Activated naive CD4-positive, alpha-beta T cell treated with anti-CD3 and anti-CD28 coated beads, Interleukin-2, amount 50 U/mL, for 24 hours (primary cell): Measurements from ENCODE around the gene TUBGCP3.
"Not testable (repeated sequence)": the region's sequence is repeated elsewhere in the genome, so short reads cannot be mapped to it uniquely, and the experiment has no call there.

Source experiments
- H3K27ac Mint-ChIP-seq: one replicate; pipeline ENCODE4 v1.8.0; 2021; ENCODE audit warnings: mild to moderate bottlenecking, mixed read lengths
- H3K27me3 Mint-ChIP-seq: one replicate; pipeline ENCODE4 v1.8.0; 2021; ENCODE audit warnings: mixed read lengths
- H3K36me3 Mint-ChIP-seq: one replicate; pipeline ENCODE4 v1.8.0; 2021; ENCODE audit warnings: mixed read lengths
- H3K4me1 Mint-ChIP-seq: one replicate; pipeline ENCODE4 v1.8.0; 2021; ENCODE audit warnings: mixed read lengths
- H3K4me3 Mint-ChIP-seq: one replicate; pipeline ENCODE4 v1.8.0; 2021; ENCODE audit warnings: mild to moderate bottlenecking, mixed read lengths
- H3K9me3 Mint-ChIP-seq: one replicate; pipeline ENCODE4 v1.8.0; 2021; ENCODE audit warnings: mixed read lengths

The TUBGCP3 gene

DNA sequence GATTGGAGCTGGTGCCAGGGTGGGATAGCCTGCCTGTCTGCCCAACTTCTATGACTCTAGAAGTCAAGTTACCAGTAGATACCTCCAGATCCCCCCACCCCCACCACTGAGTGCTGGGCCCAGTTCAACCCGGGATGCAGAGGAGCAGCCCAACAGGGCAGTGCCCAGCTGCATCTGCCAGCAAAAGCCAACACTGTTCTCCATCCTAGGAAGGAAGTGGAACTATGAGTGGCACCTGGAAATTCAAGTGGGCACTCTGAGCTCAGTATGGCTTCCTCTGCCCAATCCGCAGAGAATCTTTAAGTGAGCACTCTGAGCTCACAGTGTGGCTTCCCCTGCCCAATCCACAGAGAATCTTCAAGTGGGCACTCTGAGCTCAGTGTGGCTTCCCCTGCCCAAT lies 14.2 kb downstream of the TUBGCP3 start:
- no peak overlapping the region for H3K27ac Mint-ChIP-seq
- no peaks in the 10 kb centered on the region for H3K27me3 Mint-ChIP-seq
- H3K4me3 Mint-ChIP-seq, result no peak overlapping the region
- H3K36me3 Mint-ChIP-seq, result peaks cover 6% of the 10 kb centered on the region
- peaks cover 76% of the 10 kb centered on the region for H3K4me1 Mint-ChIP-seq
- no peaks in the 10 kb centered on the region for H3K9me3 Mint-ChIP-seq

DNA sequence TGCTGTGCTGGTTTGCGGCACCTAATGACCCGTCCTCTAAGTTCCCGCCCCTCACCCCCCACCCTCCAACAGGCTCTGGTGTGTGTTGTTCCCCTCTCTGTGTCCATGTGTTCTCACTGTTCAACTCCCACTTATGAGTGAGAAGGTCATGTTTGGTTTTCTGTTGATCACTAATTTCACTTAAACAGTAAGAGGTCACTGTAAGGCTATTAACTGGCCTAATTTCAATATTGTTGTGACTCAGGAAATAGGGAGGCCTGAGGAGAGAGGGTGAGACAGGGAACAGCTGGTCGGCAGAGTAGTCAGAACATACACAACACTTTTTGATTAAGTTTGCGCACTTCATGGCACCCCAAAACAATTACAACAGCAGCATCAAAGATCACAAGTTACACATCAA lies 15.6 kb downstream of the TUBGCP3 start:
- peaks cover 6% of the 10 kb centered on the region for H3K36me3 Mint-ChIP-seq
- H3K27me3 Mint-ChIP-seq, result no peaks in the 10 kb centered on the region
- no peak overlapping the region for H3K27ac Mint-ChIP-seq
- peaks cover 72% of the 10 kb centered on the region for H3K4me1 Mint-ChIP-seq
- H3K9me3 Mint-ChIP-seq, result no peaks in the 10 kb centered on the region
- H3K4me3 Mint-ChIP-seq, result no peak overlapping the region

DNA sequence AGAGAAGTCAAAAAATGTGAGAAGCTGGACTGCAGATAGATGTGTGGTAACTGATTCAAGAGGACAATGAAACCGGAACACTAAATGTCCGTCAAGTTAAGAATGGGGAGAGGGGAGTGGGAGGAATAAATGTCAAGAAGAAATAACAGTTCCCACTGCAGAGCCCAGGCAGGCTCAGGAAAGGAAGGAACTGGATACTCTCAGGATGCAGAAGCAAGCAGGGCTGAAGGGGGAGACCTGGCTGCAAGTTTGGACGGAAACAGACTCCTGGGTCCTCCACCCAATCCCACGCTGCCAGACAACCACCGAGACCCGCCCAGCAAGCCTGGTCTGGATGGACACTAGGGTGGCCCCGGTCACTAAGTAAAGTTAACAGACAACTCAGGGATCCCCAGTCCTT lies 18.1 kb downstream of the TUBGCP3 start:
- no peaks in the 10 kb centered on the region for H3K27me3 Mint-ChIP-seq
- H3K4me3 Mint-ChIP-seq, result no peak overlapping the region
- peaks cover 49% of the 10 kb centered on the region for H3K4me1 Mint-ChIP-seq
- peak overlapping the region; percentile 69 for H3K27ac Mint-ChIP-seq
- peaks cover 8% of the 10 kb centered on the region for H3K36me3 Mint-ChIP-seq
- H3K9me3 Mint-ChIP-seq, result no peaks in the 10 kb centered on the region

DNA sequence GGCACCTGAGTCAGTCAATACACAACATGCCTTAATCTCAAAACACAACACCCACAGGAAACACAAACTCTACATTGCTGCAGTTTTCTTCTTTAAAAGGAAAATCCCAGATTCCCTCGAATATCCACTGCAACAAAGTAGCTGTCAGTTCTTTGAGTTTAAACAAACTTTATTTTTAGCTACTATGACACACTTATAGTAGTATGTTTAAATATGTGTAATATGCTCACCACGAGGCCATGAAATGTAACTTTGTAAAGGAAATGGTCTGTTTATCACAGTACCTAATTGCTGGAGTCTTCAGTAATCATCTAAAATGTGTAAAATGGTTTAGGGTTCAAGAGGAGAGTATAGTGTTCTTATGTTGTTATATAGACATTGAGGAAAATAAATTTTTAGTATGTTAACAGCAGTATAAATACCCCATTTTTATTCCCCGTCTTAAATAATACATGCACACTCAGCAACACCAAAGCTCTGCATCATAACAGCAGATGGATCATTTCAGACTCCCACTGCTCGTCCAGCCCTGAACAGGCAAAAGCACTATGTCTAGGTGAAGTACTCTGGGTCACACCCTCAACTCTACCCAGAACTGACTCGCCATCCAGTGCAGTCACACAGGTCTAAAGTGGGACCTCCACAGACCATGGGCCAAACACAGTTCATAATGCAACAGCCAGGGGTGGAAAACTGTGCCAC lies 20.6 kb downstream of the TUBGCP3 start:
- H3K27me3 Mint-ChIP-seq, result no peaks in the 10 kb centered on the region
- H3K36me3 Mint-ChIP-seq, result peaks cover 14% of the 10 kb centered on the region
- H3K4me3 Mint-ChIP-seq, result no peak overlapping the region
- H3K9me3 Mint-ChIP-seq, result no peaks in the 10 kb centered on the region
- H3K4me1 Mint-ChIP-seq, result peaks cover 27% of the 10 kb centered on the region
- H3K27ac Mint-ChIP-seq, result no peak overlapping the region

DNA sequence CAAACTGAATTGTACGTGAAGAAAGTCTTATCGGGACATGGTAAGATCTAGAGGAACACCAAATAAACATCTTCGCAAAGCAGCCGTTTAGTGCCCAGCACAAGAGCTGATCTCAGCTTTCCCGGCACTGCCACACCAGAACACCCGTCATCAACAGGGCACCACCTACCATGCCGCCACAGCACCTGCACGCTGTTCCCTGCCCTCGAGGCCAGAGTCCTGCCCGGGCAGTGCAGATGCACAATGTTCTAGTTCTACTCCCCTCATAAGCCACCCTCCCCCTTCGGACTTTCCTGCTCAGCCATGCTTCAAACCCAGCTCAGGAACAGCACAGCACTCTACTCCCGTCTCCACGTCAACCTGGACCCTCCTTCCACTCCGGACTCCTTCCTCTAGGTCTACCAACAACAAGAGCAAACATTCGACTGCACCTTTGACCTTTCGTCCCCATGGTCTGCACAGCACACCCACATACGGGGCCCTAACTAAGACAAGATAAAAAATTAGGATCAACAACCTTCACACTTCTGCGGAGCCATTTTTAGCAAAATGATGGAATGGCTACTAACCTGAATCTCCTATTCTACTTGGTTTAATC lies 25.1 kb downstream of the TUBGCP3 start:
- H3K27me3 Mint-ChIP-seq, result no peaks in the 10 kb centered on the region
- no peak overlapping the region for H3K27ac Mint-ChIP-seq
- no peaks in the 10 kb centered on the region for H3K9me3 Mint-ChIP-seq
- no peak overlapping the region for H3K4me3 Mint-ChIP-seq
- H3K4me1 Mint-ChIP-seq, result no peaks in the 10 kb centered on the region
- H3K36me3 Mint-ChIP-seq, result peaks cover 16% of the 10 kb centered on the region

DNA sequence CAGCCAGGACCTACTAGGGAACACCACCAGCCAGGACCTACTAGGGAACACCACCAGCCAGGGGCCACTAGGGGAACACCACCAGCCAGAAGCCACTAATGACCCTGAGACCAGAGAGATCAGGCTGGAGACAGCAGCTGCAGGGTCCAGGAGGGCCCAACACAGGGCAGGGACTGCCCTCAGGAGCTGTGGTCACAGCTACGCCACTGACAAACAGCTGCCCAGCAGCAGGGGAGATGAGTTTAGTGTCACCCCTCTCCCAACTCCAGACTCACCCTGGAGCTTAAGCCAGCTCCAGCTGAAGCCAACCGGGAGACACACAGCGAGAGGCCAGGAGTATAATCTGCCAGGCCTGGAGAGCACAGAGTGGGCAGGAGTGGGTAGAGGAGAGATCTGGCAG lies 25.7 kb downstream of the TUBGCP3 start:
- Mint-ChIP-seq H3K36me3 (peaks cover 12% of the 10 kb centered on the region), H3K4me3 (no peak overlapping the region), H3K4me1 (no peaks in the 10 kb centered on the region), H3K27ac (no peak overlapping the region), H3K27me3 (no peaks in the 10 kb centered on the region), H3K9me3 (no peaks in the 10 kb centered on the region)

DNA sequence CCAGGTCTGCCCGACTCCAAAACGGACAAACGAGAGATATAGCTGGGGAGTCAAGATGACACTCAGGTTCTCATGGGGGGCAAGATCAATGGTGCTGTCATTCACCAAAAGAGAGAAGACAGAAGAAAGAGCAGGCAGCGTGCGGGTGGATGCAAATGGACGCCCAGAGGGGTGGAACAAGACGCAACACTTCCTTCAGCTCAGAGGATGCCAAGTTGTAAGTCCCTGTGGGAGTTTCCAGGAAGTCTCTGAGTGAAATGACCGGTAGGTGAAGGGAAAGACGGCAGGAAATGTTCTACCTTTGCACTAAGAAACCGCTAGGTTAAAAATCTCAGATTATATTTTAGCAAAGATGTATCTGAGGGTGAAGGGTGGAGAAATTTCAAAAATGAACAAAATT lies 26.5 kb downstream of the TUBGCP3 start:
- Mint-ChIP-seq H3K4me1 (no peaks in the 10 kb centered on the region), H3K27ac (no peak overlapping the region), H3K27me3 (no peaks in the 10 kb centered on the region), H3K9me3 (no peaks in the 10 kb centered on the region), H3K4me3 (no peak overlapping the region), H3K36me3 (peaks cover 15% of the 10 kb centered on the region)

DNA sequence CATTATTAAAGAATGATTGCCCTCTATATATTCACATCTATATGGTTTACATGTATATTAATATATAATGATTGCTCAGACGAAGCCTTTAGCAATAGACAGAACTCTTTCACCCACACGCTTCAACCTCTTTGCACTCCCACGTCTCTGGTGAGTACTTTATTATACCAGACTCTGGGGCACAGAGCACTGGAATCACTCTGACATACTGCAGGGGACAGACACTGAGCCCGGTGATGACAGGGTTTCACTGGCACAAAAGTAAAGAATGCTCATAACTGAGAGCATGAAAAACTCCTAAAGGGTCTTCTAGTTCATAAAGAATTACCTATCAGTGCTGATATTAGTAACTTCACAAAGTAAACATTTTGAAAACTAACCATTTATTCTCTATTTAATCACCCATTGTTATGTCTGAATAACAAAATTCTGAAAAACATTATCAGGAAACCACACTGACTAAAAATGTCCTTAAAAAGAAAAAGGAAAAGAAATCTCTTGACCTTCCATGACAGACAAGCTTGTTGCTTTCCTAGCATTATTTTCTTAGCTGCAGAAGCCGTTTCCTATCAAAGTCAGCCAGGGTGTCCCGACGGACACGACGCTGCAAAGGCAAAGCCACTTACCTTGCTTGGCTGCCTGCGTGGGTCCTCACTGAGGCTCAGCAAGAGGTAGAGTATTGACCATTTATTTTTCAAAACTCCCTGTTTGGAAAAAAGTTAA lies 29.1 kb downstream of the TUBGCP3 start:
- Mint-ChIP-seq H3K9me3 (no peaks in the 10 kb centered on the region), H3K27me3 (no peaks in the 10 kb centered on the region), H3K27ac (no peak overlapping the region), H3K4me1 (no peaks in the 10 kb centered on the region), H3K36me3 (peaks cover 20% of the 10 kb centered on the region), H3K4me3 (no peak overlapping the region)

DNA sequence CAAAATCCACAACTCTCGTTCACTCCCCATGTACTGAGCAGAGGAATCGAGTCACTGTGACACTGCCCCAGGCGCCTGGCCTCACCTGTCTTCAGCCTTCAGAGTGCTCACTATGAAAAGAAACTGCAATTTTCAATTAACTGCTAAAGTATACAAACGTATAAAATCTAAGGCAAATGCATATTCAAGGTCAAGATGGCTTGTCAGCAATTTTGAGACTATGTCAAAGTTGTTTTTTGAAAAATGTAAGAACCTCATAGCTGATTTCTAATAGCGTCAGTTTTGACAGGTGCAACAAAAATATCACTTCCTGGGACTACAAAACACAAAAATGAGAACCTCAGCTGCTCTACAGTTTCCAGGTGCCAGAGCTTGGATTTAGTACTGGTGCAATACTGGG lies 31.4 kb downstream of the TUBGCP3 start:
- H3K9me3 Mint-ChIP-seq, result no peaks in the 10 kb centered on the region
- H3K27ac Mint-ChIP-seq, result peak overlapping the region; percentile 35
- no peak overlapping the region for H3K4me3 Mint-ChIP-seq
- no peaks in the 10 kb centered on the region for H3K27me3 Mint-ChIP-seq
- no peaks in the 10 kb centered on the region for H3K4me1 Mint-ChIP-seq
- peaks cover 24% of the 10 kb centered on the region for H3K36me3 Mint-ChIP-seq

DNA sequence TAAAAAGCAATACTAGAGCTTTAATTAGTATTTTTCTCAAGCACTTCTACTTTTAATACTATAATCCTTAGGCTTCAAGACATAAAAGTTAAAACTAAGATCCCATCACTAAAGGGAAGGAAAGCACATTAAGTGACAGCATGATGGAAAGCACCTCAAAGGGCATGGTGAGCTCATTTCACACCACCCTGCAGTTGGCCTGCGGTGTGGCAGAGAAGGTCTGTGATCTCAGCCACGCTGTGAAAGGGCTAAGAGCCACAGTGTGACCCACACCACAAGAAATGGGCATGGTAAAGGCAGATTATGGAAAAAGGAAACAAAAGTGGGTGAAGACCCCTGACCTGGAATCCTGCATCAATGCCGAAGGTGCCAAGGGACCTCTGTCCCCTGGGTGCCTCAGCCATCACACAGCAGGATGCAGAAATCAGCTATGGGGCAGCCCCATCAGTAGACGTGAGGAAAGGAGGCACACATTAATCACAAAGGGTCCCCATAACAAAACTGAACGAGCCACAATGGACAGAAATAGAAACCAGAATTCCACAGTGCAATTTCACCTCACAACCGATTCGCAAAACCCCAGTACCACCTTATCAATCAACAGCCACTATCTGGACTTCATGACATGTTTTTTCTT lies 33.6 kb downstream of the TUBGCP3 start:
- Mint-ChIP-seq H3K4me1 (no peaks in the 10 kb centered on the region), H3K27me3 (no peaks in the 10 kb centered on the region), H3K27ac (no peak overlapping the region), H3K36me3 (peaks cover 30% of the 10 kb centered on the region), H3K9me3 (no peaks in the 10 kb centered on the region), H3K4me3 (no peak overlapping the region)

DNA sequence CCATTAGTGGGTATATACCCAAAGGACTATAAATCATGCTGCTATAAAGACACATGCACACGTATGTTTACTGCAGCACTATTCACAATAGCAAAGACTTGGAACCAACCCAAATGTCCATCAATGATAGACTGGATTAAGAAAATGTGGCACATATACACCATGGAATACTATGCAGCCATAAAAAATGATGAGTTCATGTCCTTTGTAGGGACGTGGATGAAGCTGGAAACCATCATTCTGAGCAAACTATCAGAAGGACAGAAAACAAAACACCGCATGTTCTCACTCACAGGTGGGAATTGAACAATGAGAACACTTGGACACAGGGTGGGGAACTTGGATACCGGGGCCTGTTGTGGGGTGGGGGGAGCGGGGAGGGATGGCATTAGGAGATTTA lies 39.0 kb downstream of the TUBGCP3 start:
- H3K4me1 Mint-ChIP-seq, H3K9me3 Mint-ChIP-seq, H3K27ac Mint-ChIP-seq, H3K4me3 Mint-ChIP-seq, H3K27me3 Mint-ChIP-seq: not testable (repeated sequence)
- peaks cover 27% of the 10 kb centered on the region for H3K36me3 Mint-ChIP-seq

DNA sequence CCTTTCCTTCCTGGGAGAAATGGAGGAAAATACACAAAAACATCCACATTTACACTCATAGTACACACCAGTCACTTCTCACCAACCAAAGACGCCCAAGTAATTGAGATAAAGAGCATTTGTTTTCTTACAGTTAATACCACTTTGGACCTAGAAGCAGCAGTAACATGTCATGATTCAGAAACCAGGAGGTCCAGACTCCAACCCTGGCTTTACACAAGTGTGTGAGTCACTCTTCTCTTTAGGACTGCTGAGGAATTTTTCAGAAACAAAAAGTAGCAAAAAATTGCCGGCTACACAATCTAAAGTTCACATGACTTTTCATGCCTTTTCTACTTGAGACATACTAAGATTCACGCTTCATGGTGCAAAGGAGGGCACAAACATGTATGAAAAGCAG lies 42.1 kb downstream of the TUBGCP3 start:
- peaks cover 22% of the 10 kb centered on the region for H3K36me3 Mint-ChIP-seq
- H3K9me3 Mint-ChIP-seq, result no peaks in the 10 kb centered on the region
- H3K27me3 Mint-ChIP-seq, result no peaks in the 10 kb centered on the region
- no peaks in the 10 kb centered on the region for H3K4me1 Mint-ChIP-seq
- H3K4me3 Mint-ChIP-seq, result no peak overlapping the region
- H3K27ac Mint-ChIP-seq, result no peak overlapping the region

DNA sequence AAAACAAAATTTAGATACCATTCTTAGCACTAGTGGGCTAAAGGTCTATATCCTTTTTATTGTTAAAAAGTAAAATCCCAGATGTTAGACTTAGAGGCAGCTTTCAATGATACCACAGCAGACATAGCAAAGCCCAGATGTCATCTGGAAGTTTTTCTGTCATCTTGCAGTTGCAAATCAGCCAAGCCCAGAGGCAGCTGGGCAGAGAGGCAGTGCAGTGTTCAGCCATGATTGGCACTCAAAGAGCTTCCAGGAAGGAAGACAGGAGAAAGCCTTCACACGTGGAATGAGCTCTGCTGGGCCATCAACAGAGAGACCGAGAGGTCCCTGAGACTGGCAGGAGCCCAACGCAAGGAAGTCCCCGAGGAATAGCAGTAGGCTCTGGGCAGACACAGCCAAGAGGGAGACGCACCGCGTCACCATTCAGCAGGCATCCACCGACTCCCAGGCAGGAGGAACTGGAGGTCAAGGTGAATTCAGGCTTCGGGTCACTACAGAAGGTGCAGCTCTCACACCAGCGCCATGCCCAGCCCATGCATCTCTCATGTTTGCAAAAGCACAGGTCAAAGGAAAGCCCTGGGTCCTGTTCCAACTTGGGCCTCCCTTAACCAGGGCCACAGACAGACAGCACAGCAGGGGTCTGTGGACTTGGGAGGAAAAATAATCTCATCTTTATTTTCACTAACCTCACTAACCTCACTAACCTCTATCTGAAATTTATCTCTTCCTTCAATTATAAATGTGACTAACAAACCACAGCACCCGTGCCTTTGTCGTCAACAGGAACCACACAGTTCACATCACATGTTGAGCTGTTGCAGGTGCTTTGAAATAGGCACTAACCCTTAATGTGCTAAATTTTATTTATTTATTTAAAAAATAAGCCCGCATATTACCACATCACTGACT lies 54.9 kb downstream of the TUBGCP3 start:
- H3K4me1 Mint-ChIP-seq, result peaks cover 11% of the 10 kb centered on the region
- H3K36me3 Mint-ChIP-seq, result peaks cover 14% of the 10 kb centered on the region
- no peak overlapping the region for H3K4me3 Mint-ChIP-seq
- no peaks in the 10 kb centered on the region for H3K27me3 Mint-ChIP-seq
- H3K27ac Mint-ChIP-seq, result no peak overlapping the region
- peaks cover 9% of the 10 kb centered on the region for H3K9me3 Mint-ChIP-seq

DNA sequence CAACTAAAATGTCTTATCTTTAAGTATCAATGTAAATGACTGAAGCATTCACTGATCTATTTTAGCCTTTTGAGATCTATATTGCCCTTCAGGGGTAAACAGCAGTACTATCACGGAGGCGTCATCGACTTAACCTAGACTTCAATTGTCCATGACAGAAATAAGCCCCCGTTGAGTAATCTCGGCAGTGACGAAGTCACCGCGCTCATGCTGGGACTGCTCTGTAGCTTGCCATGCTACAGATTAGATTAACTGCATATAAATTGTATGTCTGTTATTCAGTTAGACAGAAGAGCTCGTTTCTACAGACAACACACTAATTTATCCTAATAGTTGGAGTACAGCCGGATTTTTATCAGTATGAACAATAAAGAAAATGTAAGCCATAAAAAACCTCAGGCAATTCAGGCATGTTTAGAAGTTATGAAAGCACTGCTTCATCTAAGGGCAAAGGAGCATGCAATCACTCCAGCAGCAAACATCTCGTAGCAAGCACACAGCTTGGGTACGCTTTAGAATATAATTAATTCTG lies 56.6 kb downstream of the TUBGCP3 start:
- H3K4me1 Mint-ChIP-seq, result peaks cover 11% of the 10 kb centered on the region
- peaks cover 6% of the 10 kb centered on the region for H3K36me3 Mint-ChIP-seq
- no peaks in the 10 kb centered on the region for H3K9me3 Mint-ChIP-seq
- no peak overlapping the region for H3K27ac Mint-ChIP-seq
- H3K4me3 Mint-ChIP-seq, result no peak overlapping the region
- H3K27me3 Mint-ChIP-seq, result no peaks in the 10 kb centered on the region

DNA sequence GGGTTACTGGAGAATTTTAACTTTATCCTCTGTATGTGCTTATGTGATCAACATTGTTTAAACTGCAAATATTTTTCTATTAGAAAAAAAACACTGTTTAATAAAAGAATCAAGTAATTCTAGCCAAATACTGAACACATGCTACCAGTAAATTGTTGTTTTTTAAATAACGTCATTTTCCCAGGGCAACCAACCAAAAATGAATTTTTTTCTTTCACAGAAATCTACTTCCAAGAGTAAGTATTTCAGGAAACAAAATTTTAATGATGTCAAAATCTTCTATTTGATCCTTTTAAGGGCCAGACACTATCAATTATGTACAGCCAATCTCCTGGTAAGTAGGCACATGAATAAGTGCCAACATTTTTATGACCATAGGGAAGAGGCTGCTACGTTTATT lies 57.1 kb downstream of the TUBGCP3 start:
- H3K9me3 Mint-ChIP-seq, result no peaks in the 10 kb centered on the region
- H3K4me3 Mint-ChIP-seq, result no peak overlapping the region
- no peak overlapping the region for H3K27ac Mint-ChIP-seq
- no peaks in the 10 kb centered on the region for H3K27me3 Mint-ChIP-seq
- H3K36me3 Mint-ChIP-seq, result peaks cover 6% of the 10 kb centered on the region
- peaks cover 11% of the 10 kb centered on the region for H3K4me1 Mint-ChIP-seq
